HG02798 (cell line): ENCODE data around the gene BDNF.

Experiments
- ATAC-seq: cut with Tn5 transposase; IDR thresholded peaks from one replicate; pipeline ENCODE4 v1.9.1; 2021; ENCODE audit warnings: mild to moderate bottlenecking; ENCODE audit not compliant: unreplicated experiment, poor library complexity

BDNF gene

GRCh38 chr11:27707676-27708075, 7.4 kb upstream of the BDNF start:
- ATAC-seq, result no peak

- ATAC-seq, result peak; percentile 87
Measured at GRCh38 chr11:27705873-27706820, 5.9 kb upstream of the BDNF start.

- ATAC-seq, result no peak
Measured at GRCh38 chr11:27703481-27703880, 3.2 kb upstream of the BDNF start.

GRCh38 chr11:27702811-27703210, 2.6 kb upstream of the BDNF start:
- ATAC-seq, result no peak

GRCh38 chr11:27701355-27702105, 1.3 kb upstream of the BDNF start:
- ATAC-seq, result peak; percentile 38

- no peak for ATAC-seq
Measured at GRCh38 chr11:27699926-27700350, 317 bp downstream of the BDNF start.

- ATAC-seq, result no peak
Measured at GRCh38 chr11:27699242-27699925, 871 bp downstream of the BDNF start.

GRCh38 chr11:27698872-27699241, 1.4 kb downstream of the BDNF start:
- peak; percentile 74 for ATAC-seq

GRCh38 chr11:27697679-27698275, 2.5 kb downstream of the BDNF start:
- no peak for ATAC-seq

GRCh38 chr11:27696961-27697360, 3.3 kb downstream of the BDNF start:
- no peak for ATAC-seq

- no peak for ATAC-seq
Measured at GRCh38 chr11:27696115-27696514, 4.1 kb downstream of the BDNF start.

GRCh38 chr11:27694992-27695391, 5.3 kb downstream of the BDNF start:
- ATAC-seq, result no peak

- no peak for ATAC-seq
Measured at GRCh38 chr11:27693398-27693797, 6.9 kb downstream of the BDNF start.

GRCh38 chr11:27692781-27693180, 7.5 kb downstream of the BDNF start:
- no peak for ATAC-seq

- ATAC-seq, result no peak
Measured at GRCh38 chr11:27688076-27688475, 12.2 kb downstream of the BDNF start.

- ATAC-seq, result no peak
Measured at GRCh38 chr11:27681664-27682063, 18.6 kb downstream of the BDNF start.

GRCh38 chr11:27679136-27680015, 20.9 kb downstream of the BDNF start:
- peak; percentile 77 for ATAC-seq

GRCh38 chr11:27678242-27678641, 22.0 kb downstream of the BDNF start:
- no peak for ATAC-seq

- ATAC-seq, result no peak
Measured at GRCh38 chr11:27677108-27677507, 23.1 kb downstream of the BDNF start.
